Common myeloid progenitor, CD34-positive (primary cell): ENCODE data around the gene GOLGA6L2.
"Not testable (repeated sequence)": the region's sequence is repeated elsewhere in the genome, so short reads cannot be mapped to it uniquely, and the experiment has no call there.

ENCODE experiments used
- CTCF ChIA-PET: fragments of 350-600 bp; sonication (Branson Sonifier 250); formaldehyde crosslinking; loops from one replicate; lab custom pipeline; 2021; ENCODE audit warnings: antibody characterized with exemption; lab: Charles Lee
- POLR2A ChIA-PET: fragments of 350-600 bp; sonication (Branson Sonifier 250); formaldehyde crosslinking; loops from one replicate; lab custom pipeline; 2021; ENCODE audit warnings: antibody characterized with exemption; lab: Charles Lee
- DNase-seq, 3 donors: peaks; one replicate each; pipeline versions ENCODE4 v3.0.0 to v3.0.0-alpha.2; 2013
- H3K27ac ChIP-seq, 2 experiments: 1 replicate in 1 of 2; 2 replicates in 1 of 2; pipeline ENCODE4 v1.7.0; 2013; ENCODE audit warnings: inconsistent platforms in 2 of 2, low read length in 2 of 2, mild to moderate bottlenecking in 2 of 2, low read depth in 1 of 2, moderate library complexity in 1 of 2; ENCODE audit not compliant: severe bottlenecking in 2 of 2, insufficient read depth in 1 of 2, poor library complexity in 1 of 2
- H3K27me3 ChIP-seq, 5 experiments: replicated peaks in 2 of 5; 1 replicate in 3 of 5; 2 replicates in 2 of 5; pipeline versions ENCODE4 v1.6.1 to v1.7.0; 2013; ENCODE audit warnings: low read length in 4 of 5, mild to moderate bottlenecking in 2 of 5, moderate library complexity in 2 of 5, inconsistent platforms in 1 of 5; ENCODE audit not compliant: insufficient read depth in 5 of 5, control insufficient read depth in 4 of 5
- H3K36me3 ChIP-seq, 4 experiments: 1 replicate in 2 of 4; 2 replicates in 2 of 4; pipeline versions ENCODE4 v1.6.1 to v1.7.0; 2013; ENCODE audit warnings: low read length in 3 of 4, control low read depth in 1 of 4, mild to moderate bottlenecking in 1 of 4; ENCODE audit not compliant: control insufficient read depth in 4 of 4, insufficient read depth in 4 of 4
- H3K4me1 ChIP-seq, 4 experiments: 1 replicate in 3 of 4; 2 replicates in 1 of 4; pipeline versions ENCODE4 v1.6.1 to v1.7.1; 2013; ENCODE audit warnings: low read length in 3 of 4, mild to moderate bottlenecking in 3 of 4, control low read depth in 1 of 4, inconsistent platforms in 1 of 4, moderate library complexity in 1 of 4; ENCODE audit not compliant: control insufficient read depth in 4 of 4, insufficient read depth in 4 of 4; ENCODE audit errors: control extremely low read depth in 1 of 4
- H3K4me3 ChIP-seq, 7 experiments: 1 replicate in 4 of 7; 2 replicates in 3 of 7; pipeline versions ENCODE4 v1.5.1 to v1.7.0; 2013; ENCODE audit warnings: mild to moderate bottlenecking in 7 of 7, low read length in 6 of 7, moderate library complexity in 6 of 7, inconsistent platforms in 2 of 7, low read depth in 2 of 7, control low read depth in 1 of 7; ENCODE audit not compliant: insufficient read depth in 4 of 7, control insufficient read depth in 1 of 7; ENCODE audit errors: extremely low read depth in 1 of 7
- H3K9me3 ChIP-seq, 5 experiments: 1 replicate in 4 of 5; 2 replicates in 1 of 5; pipeline versions ENCODE4 v1.6.1 to v1.7.1; 2013; ENCODE audit warnings: low read length in 4 of 5, mild to moderate bottlenecking in 2 of 5, inconsistent platforms in 1 of 5, low read depth in 1 of 5, moderate library complexity in 1 of 5; ENCODE audit not compliant: control insufficient read depth in 4 of 5, insufficient read depth in 2 of 5; ENCODE audit errors: control extremely low read depth in 1 of 5
- WGBS: methylation state at CpG from one replicate; pipeline ENCODE4 v1.1.5; 2013; ENCODE audit not compliant: insufficient coverage; 5-methylcytosine and 5-hydroxymethylcytosine counted together

GOLGA6L2 gene

DNA sequence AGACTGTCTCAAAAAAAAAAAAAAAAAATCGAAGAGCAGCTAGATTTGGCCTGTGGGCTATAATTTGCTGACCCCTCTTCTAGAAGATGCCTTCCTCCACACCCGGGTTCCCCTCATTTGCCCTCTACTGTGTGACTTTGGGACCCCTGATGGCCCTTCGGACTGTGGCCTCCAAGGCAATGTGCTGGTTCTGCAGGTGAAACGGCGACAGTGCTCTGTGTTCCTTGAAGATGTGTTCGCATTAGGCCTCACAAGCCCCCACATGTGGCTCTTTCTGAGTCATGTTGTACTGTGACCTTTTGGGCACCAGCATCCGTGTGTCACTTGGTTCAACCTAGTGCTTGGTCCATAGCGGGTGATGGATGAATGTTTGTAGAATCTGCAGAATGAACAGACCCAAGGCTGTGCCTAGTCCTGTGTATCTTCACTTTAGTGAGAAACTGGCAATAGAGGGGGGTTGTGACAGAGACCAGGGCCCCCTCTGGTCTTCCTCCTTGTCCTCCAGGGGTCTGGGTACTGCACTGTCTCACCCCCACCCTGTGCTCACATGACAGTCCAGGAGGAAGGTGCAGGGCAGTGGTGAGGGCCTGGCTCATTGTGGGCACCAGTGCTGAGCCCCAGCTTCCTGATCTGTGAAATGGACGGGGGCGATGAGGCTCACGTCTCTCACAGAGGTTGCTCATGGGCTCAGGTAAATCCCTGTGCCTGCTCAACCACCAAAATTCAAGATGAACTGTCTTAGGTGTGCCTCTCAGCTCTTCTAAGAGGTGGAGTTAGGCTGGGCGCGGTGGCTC, 22.7 kb downstream of the GOLGA6L2 start:
- Histone ChIP-seq H3K4me3 (no peak overlapping the region), H3K27ac (no peak overlapping the region), H3K27me3 (no peaks in the 10 kb centered on the region), H3K9me3 (no peaks in the 10 kb centered on the region), H3K4me1 (no peaks in the 10 kb centered on the region), H3K36me3 (no peaks in the 10 kb centered on the region)
- POLR2A ChIA-PET: no interaction called here
- CTCF ChIA-PET: no interaction called here
- WGBS: 95% methylated on average over 9 of the region's 13 CpGs
- no peak for DNase-seq

- Histone ChIP-seq H3K4me1 (no peaks in the 10 kb centered on the region), H3K27ac (no peak overlapping the region), H3K9me3 (no peaks in the 10 kb centered on the region), H3K36me3 (no peaks in the 10 kb centered on the region), H3K4me3 (no peak overlapping the region), H3K27me3 (no peaks in the 10 kb centered on the region)
- POLR2A ChIA-PET: no interaction called here
- WGBS: 95% methylated on average over 6 of the region's 8 CpGs
- no peak for DNase-seq
- CTCF ChIA-PET: no interaction called here
Measured at GRCh38 chr15:23422946-23423708, 23.9 kb downstream of the GOLGA6L2 start.

DNA sequence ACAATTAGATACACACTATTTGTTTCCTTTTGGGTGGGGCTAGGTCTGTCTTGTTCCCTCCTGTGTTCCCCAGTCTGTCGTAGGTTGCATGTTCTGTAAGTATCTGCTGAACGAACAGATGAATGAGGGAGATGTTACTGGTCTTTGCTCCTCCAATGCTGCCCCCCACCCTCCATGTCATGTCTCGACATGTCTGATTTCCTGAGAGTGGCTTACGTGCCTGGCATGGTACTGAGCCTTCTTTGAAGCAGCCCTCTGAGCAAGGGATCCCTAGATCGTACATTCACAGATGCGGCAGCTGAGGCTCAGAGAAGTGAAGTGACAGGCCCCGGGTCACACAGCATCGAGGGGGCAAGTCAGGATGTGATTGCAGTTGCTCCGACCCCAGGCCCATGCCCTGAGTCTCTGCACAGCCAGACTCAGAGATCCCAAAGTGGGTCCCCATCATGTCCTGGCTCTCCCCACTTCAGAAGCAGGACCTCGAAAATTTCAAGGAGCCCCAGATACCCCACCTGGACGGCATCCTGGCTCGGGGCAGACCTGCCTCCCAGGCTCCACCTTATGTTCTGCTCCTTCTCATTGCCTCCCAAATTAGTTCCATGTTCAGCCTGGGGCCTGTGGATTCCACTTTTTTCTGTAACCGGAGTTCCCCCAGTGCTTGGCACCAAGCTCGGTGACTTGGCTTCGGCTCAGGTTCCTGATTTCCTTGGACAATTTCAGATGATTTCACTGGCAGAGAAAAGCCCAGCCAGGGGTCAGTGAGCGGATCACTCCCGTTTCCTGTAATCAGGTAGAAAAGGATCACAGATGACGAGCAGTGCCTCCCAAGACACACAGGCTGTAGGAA, 24.7 kb downstream of the GOLGA6L2 start:
- WGBS: 95% methylated on average over 18 of the region's 18 CpGs
- no peak for DNase-seq
- Histone ChIP-seq H3K27ac (no peak overlapping the region), H3K4me3 (no peak overlapping the region), H3K36me3 (no peaks in the 10 kb centered on the region), H3K27me3 (no peaks in the 10 kb centered on the region), H3K4me1 (no peaks in the 10 kb centered on the region), H3K9me3 (no peaks in the 10 kb centered on the region)
- ChIA-PET POLR2A (no interaction called here), CTCF (no interaction called here)

GRCh38 chr15:23420806-23421575, 26.1 kb downstream of the GOLGA6L2 start:
- Histone ChIP-seq H3K4me3 (no peak overlapping the region), H3K9me3 (no peaks in the 10 kb centered on the region), H3K27ac (no peak overlapping the region), H3K27me3 (no peaks in the 10 kb centered on the region), H3K36me3 (no peaks in the 10 kb centered on the region), H3K4me1 (no peaks in the 10 kb centered on the region)
- ChIA-PET POLR2A (no interaction called here), CTCF (no interaction called here)
- WGBS: 82% methylated on average over 15 of the region's 16 CpGs
- no peak for DNase-seq

- Histone ChIP-seq H3K27ac (no peak overlapping the region), H3K9me3 (no peaks in the 10 kb centered on the region), H3K4me3 (no peak overlapping the region), H3K4me1 (no peaks in the 10 kb centered on the region), H3K36me3 (no peaks in the 10 kb centered on the region), H3K27me3 (no peaks in the 10 kb centered on the region)
- DNase-seq: no peak
- ChIA-PET CTCF (no interaction called here), POLR2A (no interaction called here)
- WGBS: 92% methylated on average over 26 of the region's 43 CpGs
Measured at GRCh38 chr15:23416349-23417276, 30.4 kb downstream of the GOLGA6L2 start.

GRCh38 chr15:23415866-23416265, 31.2 kb downstream of the GOLGA6L2 start:
- POLR2A ChIA-PET, H3K4me1 ChIP-seq, H3K4me3 ChIP-seq, H3K27me3 ChIP-seq, CTCF ChIA-PET, H3K36me3 ChIP-seq, H3K9me3 ChIP-seq, H3K27ac ChIP-seq, DNase-seq: not testable (repeated sequence)
- 98% methylated on average over 7 of the region's 8 CpGs for WGBS
